GM19397 (cell line): ENCODE measurements around the gene LCN9.
"Not testable (repeated sequence)": the region's sequence is repeated elsewhere in the genome, so short reads cannot be mapped to it uniquely, and the experiment has no call there.

ENCODE experiments used
- ATAC-seq: cut with Tn5 transposase; IDR thresholded peaks from one replicate; pipeline ENCODE4 v1.9.1; 2021; ENCODE audit warnings: mild to moderate bottlenecking, moderate library complexity; ENCODE audit not compliant: unreplicated experiment

Gene LCN9

DNA sequence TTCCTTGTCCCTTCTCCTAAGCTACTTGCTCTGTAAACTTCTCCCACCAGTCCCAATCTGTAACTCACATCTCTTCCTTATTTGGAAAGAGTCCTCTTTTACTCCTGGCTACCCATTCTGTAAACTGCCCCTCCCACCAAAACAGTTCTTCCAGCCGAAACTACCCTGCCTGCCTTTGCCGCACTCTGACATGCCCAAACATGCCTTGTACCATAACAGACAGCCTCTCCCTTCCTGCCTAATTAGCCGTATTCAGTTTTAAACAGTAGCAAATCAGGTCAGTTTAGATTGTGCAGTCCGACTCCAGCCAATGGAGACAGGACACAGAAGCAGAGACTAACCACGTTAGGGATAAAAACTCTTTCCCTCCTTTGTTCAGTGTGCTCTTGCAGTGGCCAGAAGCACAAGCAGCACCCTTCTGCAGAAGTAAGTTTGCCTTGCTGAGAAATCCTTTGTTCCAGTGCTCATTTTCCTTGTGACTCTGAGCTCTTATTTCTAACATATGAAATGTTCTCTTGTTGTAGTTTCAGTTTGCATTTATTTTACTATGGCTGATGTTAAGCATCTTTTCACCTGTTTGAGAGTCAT lies 18.4 kb upstream of the LCN9 start:
- ATAC-seq = no peak

DNA sequence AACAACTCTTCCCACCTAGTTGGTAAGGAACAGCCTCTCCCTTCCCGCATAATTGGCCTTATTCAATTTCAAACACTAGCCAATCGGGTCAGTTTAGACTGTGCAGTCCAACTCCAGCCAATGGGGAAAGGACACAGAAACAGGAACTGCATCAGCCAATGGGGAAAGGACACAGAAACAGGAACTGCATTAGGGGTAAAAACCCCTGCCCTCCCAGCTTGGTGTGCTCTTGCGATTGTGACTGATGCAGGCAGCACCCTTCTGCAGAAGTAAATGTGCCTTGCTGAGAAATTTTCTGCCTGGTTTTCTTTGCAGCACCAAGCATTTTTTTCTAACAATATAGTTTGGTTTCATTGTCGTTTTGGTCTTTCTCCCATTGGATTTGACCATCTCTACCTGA lies 15.2 kb upstream of the LCN9 start:
- ATAC-seq = no peak

DNA sequence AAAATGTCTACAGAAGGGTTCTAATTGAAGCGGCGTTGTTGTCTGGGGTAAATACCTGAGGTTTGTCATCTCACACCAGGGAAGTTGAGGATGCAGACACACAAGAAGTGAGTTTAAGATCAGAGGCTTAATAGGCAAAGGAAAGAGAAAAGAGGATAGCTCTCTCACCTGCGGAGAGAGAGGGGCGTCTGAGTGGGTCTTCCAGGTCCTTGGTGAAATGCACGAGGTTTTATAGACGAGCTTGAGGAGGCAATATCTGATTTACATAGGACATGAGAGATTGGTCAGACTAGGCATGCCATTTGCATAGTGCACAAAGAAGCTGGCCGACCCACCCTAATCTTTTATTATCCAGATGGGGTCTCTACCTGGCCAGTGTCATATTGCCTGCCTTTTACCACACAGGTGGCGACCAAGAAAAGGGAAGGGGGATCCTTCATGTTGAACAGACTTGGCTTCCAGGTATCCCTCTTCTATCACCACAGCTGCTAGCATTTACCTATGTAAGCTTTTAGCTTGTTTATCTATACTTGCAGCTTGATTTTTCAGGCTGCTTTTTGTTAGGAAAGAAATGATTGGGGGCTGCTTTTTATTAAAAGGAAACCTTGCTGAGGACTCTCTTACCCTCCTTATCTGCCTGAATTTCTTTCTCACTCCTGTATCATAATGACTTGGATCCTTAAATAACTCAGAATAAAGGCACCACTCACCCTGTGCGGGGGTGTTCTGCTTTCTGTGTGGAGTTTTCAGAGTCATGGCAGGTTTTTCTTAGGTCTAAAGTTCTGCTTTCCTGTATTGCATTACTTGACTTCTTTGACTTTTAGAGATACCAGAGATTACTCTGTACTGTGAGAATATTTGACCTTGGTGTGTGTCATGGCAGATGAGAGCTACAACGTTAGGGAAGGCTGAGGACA lies 14.4 kb upstream of the LCN9 start:
- no peak for ATAC-seq

DNA sequence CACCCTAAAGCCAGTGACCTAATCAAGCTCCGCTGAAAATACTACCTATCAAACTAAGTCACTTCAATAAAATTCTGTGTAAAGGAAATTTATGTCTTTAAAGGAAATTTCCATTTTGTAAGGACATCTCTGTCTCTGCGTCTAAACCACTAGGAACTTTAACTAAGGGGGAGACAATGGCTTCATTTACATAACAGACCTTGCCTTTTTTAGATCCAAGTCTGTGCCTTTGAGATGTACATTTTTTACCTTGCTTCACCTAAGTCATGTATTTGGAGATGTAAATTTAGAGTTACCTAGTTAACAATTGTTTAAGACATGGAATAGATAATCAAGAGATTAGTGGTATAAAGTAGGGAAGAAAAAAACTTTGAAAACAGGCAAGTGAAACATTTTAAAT lies 13.6 kb upstream of the LCN9 start:
- ATAC-seq = no peak

DNA sequence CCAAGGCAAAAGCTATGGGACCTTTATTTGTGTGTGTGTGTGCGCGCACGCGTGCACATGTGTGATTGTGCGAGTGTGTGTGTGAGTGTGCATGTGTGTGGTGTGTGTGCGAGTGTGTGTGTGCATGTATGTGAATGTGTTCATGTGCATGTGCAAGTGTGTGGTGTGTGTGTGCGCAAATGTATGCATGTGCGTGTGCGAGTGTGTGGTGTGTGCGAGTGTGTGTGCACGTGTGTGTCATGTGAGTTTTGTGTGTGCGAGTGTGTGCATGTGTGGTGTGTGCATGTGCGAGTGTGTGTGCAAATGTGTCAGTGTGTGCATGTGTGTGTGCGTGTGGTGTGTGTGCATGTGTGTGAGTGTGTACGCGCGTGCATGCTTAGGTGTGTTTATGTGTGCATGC lies 12.7 kb upstream of the LCN9 start:
- no peak for ATAC-seq

DNA sequence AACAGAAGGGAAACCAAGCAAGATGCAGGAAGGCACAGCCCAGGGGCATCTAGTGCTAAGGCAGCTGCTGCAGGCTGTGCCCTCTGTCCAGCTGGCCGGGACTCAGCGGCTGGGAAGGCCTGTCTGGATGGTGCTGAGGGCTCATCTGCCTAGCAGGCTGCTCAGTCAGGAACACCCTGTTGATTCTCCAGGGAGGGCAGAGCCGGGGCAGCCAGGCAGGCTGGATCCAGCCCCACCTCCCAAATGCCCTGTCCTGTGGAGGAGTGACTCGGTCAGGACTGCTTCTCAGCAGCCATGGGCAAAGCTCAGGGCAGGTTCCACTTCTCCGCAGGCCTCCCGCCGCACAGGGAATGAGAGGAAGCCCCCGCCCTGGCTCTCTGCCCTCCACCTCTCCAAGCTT lies 7.8 kb upstream of the LCN9 start:
- ATAC-seq = no peak

DNA sequence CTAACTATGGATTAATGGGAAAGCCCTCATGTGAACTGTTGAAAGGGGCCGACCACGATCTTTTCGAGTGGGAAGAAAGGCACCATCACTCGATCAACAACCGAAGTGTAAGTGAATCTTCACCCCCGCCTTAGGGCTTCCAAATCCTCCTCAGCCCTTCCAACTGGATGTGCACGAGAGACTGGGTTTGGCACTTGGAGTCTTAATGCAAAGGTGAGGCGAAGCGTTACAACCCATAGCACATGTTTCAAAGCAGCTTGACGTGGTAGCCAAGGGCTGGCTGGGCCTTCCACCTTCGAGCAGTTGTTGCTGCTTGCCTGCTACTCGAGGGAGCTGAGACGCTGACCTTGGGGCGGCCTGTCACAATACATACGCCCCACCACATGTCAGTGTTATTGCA lies 5.7 kb upstream of the LCN9 start:
- no peak for ATAC-seq

DNA sequence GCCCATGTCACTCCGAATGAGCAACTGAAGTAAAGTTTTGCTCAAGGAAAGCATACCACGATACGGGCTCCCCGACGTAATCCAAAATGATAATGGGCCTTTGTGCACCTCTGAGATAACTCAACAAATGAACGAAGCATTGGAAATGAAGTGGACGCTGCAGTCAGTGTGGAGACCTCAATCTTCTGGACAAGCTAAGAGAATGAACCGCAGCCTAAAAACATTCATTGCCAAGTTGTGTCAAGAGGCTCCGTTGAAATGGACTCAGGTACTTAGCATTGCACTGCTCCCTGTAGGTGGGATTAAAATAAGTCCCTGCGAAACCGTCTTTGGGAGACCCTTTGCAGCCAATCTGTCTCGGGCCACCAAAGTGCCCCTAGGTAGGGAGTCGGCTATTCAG lies 3.9 kb upstream of the LCN9 start:
- no peak for ATAC-seq

DNA sequence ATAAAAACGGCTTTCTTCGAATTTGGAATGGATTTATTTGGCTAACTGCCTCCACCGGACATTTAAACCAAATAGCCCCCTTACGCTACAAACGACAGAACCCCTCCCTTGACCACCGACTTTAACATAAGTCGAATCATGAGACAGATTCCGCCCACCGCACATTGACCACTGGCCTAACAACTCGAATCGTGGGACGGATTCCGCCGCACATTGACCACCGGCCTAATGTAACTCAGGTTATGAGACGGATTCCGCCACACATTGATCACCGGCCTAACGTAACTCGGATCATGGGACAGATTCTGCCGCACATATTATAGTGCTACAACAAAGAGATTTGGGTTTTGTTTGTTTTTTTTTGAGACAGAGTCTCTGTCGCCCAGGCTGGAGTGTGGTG lies 2.7 kb upstream of the LCN9 start:
- no peak for ATAC-seq

DNA sequence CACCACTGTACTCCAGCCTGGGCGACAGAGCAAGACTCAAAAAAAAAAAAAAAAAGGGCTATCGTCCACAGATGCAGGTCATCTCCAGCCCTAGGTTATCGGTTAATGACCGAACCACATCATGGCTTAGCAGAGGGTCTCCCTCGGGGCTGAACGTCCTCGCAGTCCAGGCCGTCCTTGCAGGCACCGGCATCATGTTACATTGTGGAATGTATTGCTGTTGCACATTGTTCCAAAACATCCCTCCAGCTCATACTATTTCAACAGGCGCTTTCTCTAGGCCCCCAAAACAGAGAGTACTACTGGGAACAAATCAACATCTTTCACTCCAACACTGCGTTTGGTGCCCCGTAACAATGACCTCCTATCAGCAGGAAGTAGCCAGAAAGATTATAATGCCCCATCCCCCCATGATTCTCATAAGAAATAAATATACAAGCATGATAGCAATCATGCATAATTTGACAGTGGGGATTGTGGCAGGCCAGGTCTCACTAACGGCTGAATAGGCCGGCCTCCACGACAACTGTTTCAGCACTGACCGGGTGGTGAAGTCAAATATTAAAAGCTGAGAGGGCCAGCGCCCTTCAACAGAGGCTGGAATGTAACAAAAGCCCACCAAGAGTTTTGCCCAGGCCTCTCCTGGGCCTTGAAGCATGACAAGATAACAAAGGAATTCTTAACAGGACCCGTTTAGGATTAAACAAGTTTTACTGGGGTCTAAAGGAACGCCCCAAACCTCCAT lies 1.1 kb upstream of the LCN9 start:
- ATAC-seq = no peak

DNA sequence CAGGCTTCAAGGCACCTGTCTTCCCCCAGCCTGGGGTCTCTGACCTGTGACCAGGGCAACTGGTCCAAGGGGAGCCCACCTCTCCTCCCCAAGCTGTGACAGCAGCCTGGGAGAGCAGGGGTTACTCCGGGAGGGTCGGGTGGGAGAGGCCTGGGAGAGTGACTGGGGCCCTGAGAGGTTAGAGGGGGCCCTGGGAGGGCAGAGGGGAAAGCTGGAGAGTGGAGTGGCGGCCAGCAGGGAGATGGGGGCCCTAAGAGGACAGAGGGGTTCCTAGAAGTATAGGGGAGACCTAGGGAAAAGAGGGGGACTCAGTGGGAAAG lies 302 bp downstream of the LCN9 start:
- ATAC-seq = no peak

DNA sequence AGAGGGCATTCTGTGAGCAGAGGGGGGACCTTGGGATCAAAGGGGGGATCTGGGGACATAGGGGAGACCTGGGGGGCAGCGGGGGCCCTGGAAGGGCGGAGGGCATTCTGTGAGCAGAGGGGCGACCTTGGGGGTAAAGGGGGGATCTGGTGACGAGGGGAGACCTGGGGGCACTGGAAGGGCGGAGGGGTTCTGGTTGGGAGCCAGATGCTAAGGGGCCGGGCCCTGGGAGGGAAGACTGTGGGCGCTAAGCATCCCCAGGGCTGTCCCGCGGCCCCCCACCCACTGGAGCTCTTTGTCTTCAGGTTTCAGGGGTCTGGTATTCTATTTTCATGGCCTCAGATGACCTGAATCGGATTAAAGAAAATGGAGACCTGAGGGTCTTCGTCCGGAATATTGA lies 748 bp downstream of the LCN9 start:
- ATAC-seq = no peak

DNA sequence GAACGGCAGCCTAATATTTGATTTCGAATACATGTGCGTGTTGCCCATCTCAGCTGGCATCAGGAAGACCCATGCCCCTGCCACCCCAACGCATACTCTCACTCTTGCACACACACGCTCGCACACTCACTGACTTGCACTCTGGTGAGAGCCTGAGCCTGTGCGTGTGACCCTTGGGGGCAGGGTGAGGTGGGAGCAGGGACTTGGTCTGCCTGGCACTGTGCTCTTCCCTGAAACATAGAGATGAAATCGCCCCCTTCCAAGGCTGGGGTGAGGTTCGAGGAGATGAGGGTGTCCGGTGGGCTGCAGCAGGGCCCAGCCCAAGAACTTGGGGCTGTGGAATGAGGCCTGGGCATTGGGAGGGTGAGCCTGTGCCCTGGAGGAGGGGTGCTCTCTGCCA lies 1.2 kb downstream of the LCN9 start:
- no peak for ATAC-seq

DNA sequence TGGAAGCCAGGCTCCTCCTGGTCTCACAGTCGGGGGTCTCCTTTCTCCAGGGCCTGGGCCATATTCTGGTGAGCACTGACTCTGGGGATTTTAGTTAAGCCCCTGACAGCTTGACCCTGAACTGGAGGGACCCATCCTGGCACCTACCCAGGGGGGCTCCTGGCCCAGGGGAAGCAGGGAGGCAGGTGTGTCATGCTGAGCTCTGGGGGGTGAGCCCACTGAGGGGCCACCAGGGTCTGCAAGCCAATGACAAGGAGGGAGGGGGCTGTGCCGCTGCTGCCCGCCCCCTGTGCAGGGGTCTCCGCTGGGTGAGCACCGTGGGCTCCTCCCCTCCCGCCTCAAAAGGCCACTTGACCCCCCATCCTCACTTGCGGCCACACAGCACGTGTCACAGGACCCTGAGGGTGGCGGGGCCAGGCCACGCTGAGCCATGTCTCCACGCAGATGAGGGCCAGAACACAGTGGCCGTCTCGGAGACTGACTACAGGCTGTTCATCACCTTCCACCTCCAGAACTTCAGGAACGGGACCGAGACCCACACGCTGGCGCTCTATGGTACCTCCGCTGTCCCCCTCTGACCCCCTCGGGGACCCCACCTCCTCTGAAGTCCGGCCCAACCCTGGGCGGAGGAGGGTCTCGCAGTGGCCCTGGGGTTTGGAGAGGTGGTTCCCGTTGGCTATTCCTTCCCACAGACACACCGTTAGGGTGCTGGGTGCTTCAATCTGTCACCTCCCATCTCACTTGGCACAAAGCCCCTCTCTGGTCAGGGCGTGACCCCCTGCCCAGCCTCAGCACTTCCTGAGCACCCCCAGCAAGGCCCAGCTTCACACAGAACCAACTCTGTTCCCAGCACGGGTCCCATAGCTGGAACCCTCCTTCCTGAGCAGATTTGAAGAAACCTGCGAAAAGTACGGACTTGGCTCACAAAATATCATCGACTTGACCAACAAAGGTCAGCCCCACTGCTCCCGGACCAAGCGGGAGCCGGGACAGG lies 2.0 kb downstream of the LCN9 start:
- no peak for ATAC-seq

DNA sequence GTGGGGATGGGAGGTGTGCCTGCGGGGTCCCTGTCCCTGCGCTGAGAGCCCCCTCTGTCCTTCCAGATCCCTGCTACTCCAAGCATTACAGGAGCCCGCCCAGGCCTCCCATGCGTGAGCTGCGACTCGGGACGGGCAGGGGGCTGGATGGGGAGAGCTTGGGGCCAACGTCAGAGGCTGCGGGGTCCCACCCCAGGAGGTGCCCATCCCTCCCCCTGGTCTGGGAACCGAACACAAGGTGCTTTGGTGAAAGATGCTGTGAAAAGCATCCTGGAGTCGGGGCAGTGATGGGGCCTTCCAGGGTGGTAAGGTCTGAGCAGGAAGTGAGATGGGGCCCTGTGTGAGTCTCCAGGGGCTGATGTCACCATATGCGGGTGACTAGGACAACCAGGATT lies 2.7 kb downstream of the LCN9 start:
- no peak for ATAC-seq

DNA sequence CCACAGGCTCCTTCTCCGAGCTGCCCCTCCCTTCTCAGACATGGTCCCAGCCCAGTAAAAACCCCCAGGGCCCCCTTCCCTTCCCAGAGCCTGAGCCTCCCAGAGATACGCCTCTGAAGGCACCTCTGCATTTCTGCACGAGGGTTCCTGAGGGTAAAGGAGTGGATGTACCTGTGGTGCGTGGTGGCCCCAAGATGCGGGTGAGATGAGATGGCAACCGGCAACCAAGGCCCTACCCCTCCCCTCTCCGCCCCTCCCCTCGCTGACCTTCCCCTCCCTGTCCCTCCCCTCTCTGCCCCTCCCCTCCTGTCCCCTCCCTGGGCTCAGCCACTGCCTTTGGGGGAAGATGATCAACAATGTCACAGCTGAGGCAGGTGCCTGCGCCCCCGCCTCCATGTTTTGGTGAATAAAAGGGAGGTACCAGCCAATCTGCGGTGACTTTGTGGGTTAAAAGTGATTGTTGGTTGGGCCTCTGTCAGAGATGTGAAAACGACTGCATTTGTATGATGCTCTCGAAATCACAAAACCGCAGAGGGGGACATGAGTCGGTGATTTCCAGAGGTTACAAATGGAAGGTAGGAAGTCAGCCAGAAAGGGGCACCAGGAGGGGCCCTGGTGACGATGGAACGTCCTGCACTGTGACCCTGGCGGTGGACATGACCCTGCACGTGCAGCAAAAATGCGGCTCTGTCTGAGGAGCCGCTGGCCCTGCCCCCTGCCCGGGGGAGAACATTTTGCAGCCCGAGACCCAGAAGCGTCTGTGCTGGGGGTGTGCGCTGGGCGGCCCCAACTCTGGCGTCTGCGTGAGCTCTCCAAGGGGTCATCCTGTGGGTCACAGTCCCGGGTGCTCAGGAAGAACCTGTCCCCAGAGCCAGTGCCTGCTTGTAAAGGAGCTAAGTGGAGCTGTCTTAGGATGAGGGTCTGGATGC lies 3.7 kb downstream of the LCN9 start:
- no peak for ATAC-seq

DNA sequence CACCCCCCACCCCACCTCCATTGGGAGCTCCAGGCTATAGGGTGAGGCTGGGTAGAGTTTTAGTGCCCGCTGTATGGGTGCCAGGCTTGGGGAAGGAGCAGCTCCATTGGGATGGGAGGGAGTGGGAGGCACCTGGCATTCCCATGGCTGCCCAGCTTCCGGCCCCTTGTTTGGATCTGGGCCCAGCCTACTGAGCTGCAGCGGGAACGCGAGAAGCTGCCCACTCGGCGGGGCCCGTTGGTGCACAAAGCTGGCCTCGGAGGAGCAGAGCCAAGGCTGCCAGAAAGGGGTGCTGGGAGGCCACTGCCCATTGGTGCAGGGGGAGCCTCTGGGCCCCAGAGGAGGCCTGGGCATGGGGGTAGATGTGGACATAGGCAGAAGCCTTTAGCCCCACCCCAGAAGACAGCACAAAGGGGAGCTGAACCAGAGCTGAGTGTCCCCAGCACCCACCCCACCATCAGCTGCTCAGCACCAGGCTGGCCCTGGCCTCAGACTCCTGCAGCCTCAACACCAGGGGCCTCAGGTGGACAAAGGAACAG lies 4.4 kb downstream of the LCN9 start:
- no peak for ATAC-seq

DNA sequence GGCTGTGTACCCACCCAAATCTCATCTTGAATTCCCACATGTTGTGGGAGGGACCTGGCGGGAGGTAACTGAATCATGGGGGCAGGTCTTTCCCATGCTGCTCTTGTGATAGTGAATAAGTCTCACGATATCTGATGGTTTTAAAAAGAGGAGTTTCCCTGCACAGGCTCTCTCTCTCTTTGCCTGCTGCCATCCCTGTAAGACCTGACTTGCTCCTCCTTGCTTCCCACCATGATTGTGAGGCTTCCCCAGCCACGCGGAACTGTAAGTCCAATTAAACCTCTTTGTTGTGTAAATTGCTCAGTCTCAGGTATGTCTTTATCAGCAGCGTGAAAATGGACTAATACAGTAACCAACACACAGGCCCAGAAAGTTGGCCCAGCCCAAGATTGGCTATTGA lies 5.9 kb downstream of the LCN9 start:
- not testable (repeated sequence) for ATAC-seq

DNA sequence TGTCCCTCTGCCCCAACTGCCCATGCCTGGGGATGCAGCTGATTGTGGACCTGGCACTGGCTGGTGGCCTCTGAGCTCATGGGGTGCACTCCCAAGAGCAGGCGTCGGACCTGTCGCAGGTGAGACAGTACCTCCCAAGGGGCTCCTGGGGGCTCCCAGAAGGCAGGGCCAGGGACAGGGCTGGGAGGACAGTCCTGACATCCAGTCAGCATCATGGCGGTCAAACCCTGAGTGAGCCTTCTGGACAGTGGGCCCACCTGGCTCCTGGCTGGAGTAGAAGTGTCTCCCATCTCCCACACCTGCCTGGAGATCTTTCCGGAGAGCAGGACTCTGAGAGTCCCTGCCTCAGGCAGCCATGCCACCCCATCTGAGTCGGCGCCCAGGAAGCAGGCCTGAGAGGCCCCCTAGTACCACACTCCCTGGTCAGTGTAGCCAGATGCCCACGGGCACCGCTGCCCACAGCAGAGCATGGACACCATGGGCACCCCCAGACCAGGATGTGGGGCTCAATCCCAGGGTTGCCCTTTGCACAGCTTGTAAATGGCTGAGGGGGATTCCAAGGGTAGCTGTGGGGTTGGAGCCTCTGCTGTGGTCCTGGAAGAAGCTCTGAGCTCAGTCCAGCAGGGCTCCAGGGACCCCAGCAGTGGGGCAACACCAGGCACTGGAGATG lies 6.6 kb downstream of the LCN9 start:
- ATAC-seq = no peak
